Neural progenitor cell (in vitro differentiated cells): ENCODE measurements around the gene SH3BP2.

Source experiments
- EZH2 ChIP-seq: fragments of 200-600 bp; sonication (generic); IDR thresholded peaks from 2 replicates; pipeline ENCODE4 v1.6.1; 2017; ENCODE audit warnings: antibody characterized with exemption, mild to moderate bottlenecking, moderate library complexity
- EZH2phosphoT487 ChIP-seq: fragments of 200-600 bp; sonication (generic); IDR thresholded peaks from 2 replicates; pipeline ENCODE4 v1.6.1; 2017; ENCODE audit warnings: antibody characterized with exemption
- TF ChIP-seq, protein P1 (sequence below): fragments of 200-600 bp; sonication (generic); IDR thresholded peaks from 2 replicates; pipeline ENCODE4 v1.5.1; 2017; ENCODE audit warnings: antibody characterized with exemption, mild to moderate bottlenecking

- TF ChIP-seq, protein P1, sequence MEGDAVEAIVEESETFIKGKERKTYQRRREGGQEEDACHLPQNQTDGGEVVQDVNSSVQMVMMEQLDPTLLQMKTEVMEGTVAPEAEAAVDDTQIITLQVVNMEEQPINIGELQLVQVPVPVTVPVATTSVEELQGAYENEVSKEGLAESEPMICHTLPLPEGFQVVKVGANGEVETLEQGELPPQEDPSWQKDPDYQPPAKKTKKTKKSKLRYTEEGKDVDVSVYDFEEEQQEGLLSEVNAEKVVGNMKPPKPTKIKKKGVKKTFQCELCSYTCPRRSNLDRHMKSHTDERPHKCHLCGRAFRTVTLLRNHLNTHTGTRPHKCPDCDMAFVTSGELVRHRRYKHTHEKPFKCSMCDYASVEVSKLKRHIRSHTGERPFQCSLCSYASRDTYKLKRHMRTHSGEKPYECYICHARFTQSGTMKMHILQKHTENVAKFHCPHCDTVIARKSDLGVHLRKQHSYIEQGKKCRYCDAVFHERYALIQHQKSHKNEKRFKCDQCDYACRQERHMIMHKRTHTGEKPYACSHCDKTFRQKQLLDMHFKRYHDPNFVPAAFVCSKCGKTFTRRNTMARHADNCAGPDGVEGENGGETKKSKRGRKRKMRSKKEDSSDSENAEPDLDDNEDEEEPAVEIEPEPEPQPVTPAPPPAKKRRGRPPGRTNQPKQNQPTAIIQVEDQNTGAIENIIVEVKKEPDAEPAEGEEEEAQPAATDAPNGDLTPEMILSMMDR, result no peak
- no peak for TF ChIP-seq EZH2phosphoT487
- TF ChIP-seq EZH2, result no peak
Observed at GRCh38 chr4:2830632-2831610, 38.0 kb downstream of the SH3BP2 start.
